Measurements from ENCODE around the gene PGF. TPM values are rescaled to one million over a fixed set of nuclear protein-coding genes. Genes with fewer than 3 reads are reported as not detected.

The PGF gene
- total RNA-seq, 5 donors from 2014 or later (not counting 1 experiment from before 2014, with no cell fraction given): 0.09 to 0.29 TPM; not detected in 3

DNA sequence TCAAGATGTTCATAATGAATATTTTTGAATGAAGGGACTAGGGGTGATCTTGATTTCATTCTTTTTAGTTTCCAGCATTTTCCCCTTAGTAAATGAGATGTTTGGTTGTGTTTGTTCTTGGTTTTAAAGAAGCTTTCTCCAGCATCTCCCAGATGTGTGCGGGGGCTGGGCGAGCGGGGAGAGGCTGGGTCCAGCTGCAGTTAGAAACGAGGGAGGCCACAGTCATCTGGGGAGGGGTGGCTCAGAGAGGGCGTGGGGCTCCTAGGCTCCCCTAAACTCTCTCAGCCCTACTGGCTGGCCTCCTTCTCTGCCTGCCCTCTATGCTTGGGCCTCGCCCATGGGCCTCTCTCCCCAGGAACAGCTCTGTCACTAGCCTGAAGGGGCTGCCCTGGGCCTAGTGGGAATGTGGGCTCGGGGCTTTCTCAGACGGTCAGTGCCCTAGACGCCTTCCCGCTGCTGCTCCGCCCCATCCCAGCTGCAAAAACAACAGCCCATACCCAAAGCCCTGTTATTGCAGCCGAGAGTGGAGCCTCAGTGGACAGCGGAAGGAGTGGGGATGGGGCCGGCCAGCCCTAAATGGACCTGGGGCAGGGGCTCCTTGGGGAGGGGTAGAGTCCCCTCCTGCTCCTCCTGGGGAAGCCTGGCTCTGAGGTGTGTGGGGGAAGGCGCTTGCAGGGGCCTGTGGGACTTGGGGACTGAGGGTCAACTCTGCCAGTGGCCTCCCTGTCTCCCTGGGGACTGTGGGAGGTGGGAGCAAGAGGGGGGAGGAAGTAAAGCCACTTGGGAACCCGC is 29.0 kb upstream of the PGF start:
- Mint-ChIP-seq H3K9me3 (no peaks in the 10 kb centered on the region), H3K36me3 (no peaks in the 10 kb centered on the region), H3K4me3 (no peak overlapping the region), H3K4me1 (no peaks in the 10 kb centered on the region), H3K27me3 (no peaks in the 10 kb centered on the region), H3K27ac (no peak overlapping the region)
- no peak overlapping the region for H3K27ac ChIP-seq (ENCODE audit: low read length)
- DNase-seq (no peak), ATAC-seq (replicated peaks in 1 of 4) (no peak)
- H3K4me3 ChIP-seq (ENCODE audit: control insufficient read depth in 1 of 2, extremely low read depth in 1 of 2, low read length in 1 of 2): no peak overlapping the region
- WGBS (ENCODE audit: insufficient coverage): 63% methylated on average over 3 of the region's 16 CpGs
- H3K4me1 ChIP-seq (ENCODE audit: control insufficient read depth in 1 of 2, extremely low read depth in 1 of 2, insufficient read depth in 2 of 2, low read length in 2 of 2): no peaks in the 10 kb centered on the region
- peaks cover 0 to 10% of the 10 kb centered on the region in 2 experiments for H3K27me3 ChIP-seq (replicated peaks in 1 of 2; ENCODE audit: control insufficient read depth in 2 of 2, extremely low read depth in 1 of 2, insufficient read depth in 2 of 2, low read length in 1 of 2)
- H3K9me3 ChIP-seq: no peaks in the 10 kb centered on the region
- CTCF ChIA-PET: interaction anchor here in 1 of 2 donors (0.6 kb wide), 2 partner anchors 16 to 40 kb away, joined by 3 to 5 read pairs; no protein-coding TSS in a partner anchor
- POLR2A ChIA-PET: interaction anchor here in 1 of 2 donors (0.6 kb wide), 1 partner anchor 44 kb away, joined by 8 read pairs; no protein-coding TSS in a partner anchor
- H3K36me3 ChIP-seq (ENCODE audit: control insufficient read depth in 2 of 2, extremely low read depth in 1 of 2, insufficient read depth in 1 of 2, low read length in 1 of 2): no peaks in the 10 kb centered on the region

DNA sequence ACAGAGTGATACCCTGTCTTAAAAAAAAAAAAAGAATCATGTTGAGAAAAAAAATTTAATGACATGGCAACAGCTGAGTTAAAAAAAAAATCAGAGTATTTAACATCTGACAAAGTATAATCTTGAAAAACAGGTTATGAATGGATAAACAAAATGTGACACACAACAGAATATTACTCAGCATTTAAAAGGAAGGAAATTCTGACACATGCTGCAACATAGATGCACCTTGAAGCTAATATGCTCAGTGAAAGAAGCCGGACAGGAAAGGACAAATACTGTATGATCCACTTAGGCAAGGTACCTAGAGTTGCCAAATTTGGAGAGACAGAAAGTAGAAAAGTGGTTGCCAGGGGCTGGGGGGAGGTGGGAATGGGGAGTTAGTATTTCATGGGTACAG is 27.9 kb upstream of the PGF start:
- Histone ChIP-seq H3K27me3 (replicated peaks in 1 of 2; ENCODE audit: control insufficient read depth in 2 of 2, extremely low read depth in 1 of 2, insufficient read depth in 2 of 2, low read length in 1 of 2) (peaks cover 0 to 11% of the 10 kb centered on the region in 2 experiments), H3K36me3 (ENCODE audit: control insufficient read depth in 2 of 2, extremely low read depth in 1 of 2, insufficient read depth in 1 of 2, low read length in 1 of 2) (no peaks in the 10 kb centered on the region), H3K9me3 (no peaks in the 10 kb centered on the region), H3K4me3 (ENCODE audit: control insufficient read depth in 1 of 2, extremely low read depth in 1 of 2, low read length in 1 of 2) (no peak overlapping the region), H3K4me1 (ENCODE audit: control insufficient read depth in 1 of 2, extremely low read depth in 1 of 2, insufficient read depth in 2 of 2, low read length in 2 of 2) (no peaks in the 10 kb centered on the region), H3K27ac (ENCODE audit: low read length) (no peak overlapping the region)
- POLR2A ChIA-PET: interaction anchor here in 1 of 2 donors (0.6 to 0.7 kb wide), 2 partner anchors 45 to 116 kb away, joined by 3 to 8 read pairs; no protein-coding TSS in a partner anchor
- H3K27me3 Mint-ChIP-seq: no peaks in the 10 kb centered on the region
- WGBS (ENCODE audit: insufficient coverage): 100% methylated on average over 1 of the region's 1 CpG
- no peaks in the 10 kb centered on the region for H3K36me3 Mint-ChIP-seq
- ATAC-seq (replicated peaks in 1 of 4) (no peak), DNase-seq (no peak)
- H3K9me3 Mint-ChIP-seq: no peaks in the 10 kb centered on the region
- CTCF ChIA-PET: no interaction called here
- H3K27ac Mint-ChIP-seq: no peak overlapping the region
- H3K4me1 Mint-ChIP-seq: no peaks in the 10 kb centered on the region
- no peak overlapping the region for H3K4me3 Mint-ChIP-seq

GRCh38 chr14:74982661-74983060 is 27.3 kb upstream of the PGF start:
- Histone ChIP-seq H3K27ac (ENCODE audit: low read length) (no peak overlapping the region), H3K9me3 (no peaks in the 10 kb centered on the region), H3K27me3 (replicated peaks in 1 of 2; ENCODE audit: control insufficient read depth in 2 of 2, extremely low read depth in 1 of 2, insufficient read depth in 2 of 2, low read length in 1 of 2) (peaks cover 0 to 11% of the 10 kb centered on the region in 2 experiments), H3K36me3 (ENCODE audit: control insufficient read depth in 2 of 2, extremely low read depth in 1 of 2, insufficient read depth in 1 of 2, low read length in 1 of 2) (no peaks in the 10 kb centered on the region), H3K4me3 (ENCODE audit: control insufficient read depth in 1 of 2, extremely low read depth in 1 of 2, low read length in 1 of 2) (no peak overlapping the region), H3K4me1 (ENCODE audit: control insufficient read depth in 1 of 2, extremely low read depth in 1 of 2, insufficient read depth in 2 of 2, low read length in 2 of 2) (no peaks in the 10 kb centered on the region)
- ATAC-seq (replicated peaks in 1 of 4) (no peak), DNase-seq (no peak)
- H3K27me3 Mint-ChIP-seq: no peaks in the 10 kb centered on the region
- no peaks in the 10 kb centered on the region for H3K36me3 Mint-ChIP-seq
- POLR2A ChIA-PET: interaction anchor here in 1 of 2 donors (0.7 kb wide), 1 partner anchor 115 kb away, joined by 3 read pairs; no protein-coding TSS in a partner anchor
- CTCF ChIA-PET: no interaction called here
- H3K27ac Mint-ChIP-seq: no peak overlapping the region
- H3K4me3 Mint-ChIP-seq: no peak overlapping the region
- no peaks in the 10 kb centered on the region for H3K9me3 Mint-ChIP-seq
- WGBS (ENCODE audit: insufficient coverage): 72% methylated on average over 3 of the region's 4 CpGs
- no peaks in the 10 kb centered on the region for H3K4me1 Mint-ChIP-seq

DNA sequence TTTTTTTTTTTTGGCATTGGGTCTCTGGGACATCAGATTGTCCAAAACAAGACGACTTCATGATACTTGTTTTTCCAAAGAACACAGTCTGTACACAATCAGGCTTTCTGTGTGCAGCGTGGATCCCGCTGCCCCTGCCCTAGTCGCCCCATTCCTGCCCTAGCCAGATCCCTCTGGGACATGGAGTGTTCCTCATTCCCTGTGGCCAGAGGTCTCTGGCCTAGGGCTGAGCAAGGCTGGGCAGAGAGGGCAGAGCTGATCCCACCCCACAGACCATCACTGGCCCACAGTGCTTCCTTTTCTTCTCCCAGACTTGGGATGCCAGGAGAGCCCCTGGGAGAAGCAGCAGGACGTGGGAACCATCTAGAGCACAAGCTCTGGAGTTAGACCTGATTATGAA is 26.4 kb upstream of the PGF start:
- H3K27me3 ChIP-seq (replicated peaks in 1 of 2; ENCODE audit: control insufficient read depth in 2 of 2, extremely low read depth in 1 of 2, insufficient read depth in 2 of 2, low read length in 1 of 2): peaks cover 0 to 11% of the 10 kb centered on the region in 2 experiments
- no peak overlapping the region for H3K27ac ChIP-seq (ENCODE audit: low read length)
- no peaks in the 10 kb centered on the region for H3K36me3 ChIP-seq (ENCODE audit: control insufficient read depth in 2 of 2, extremely low read depth in 1 of 2, insufficient read depth in 1 of 2, low read length in 1 of 2)
- no peaks in the 10 kb centered on the region for H3K4me1 ChIP-seq (ENCODE audit: control insufficient read depth in 1 of 2, extremely low read depth in 1 of 2, insufficient read depth in 2 of 2, low read length in 2 of 2)
- H3K4me3 ChIP-seq (ENCODE audit: control insufficient read depth in 1 of 2, extremely low read depth in 1 of 2, low read length in 1 of 2): no peak overlapping the region
- H3K36me3 Mint-ChIP-seq: no peaks in the 10 kb centered on the region
- no peaks in the 10 kb centered on the region for H3K9me3 ChIP-seq
- H3K27ac Mint-ChIP-seq: no peak overlapping the region
- CTCF ChIA-PET: no interaction called here
- no peak for DNase-seq
- POLR2A ChIA-PET: no interaction called here
- H3K9me3 Mint-ChIP-seq: no peaks in the 10 kb centered on the region
- no peak overlapping the region for H3K4me3 Mint-ChIP-seq
- H3K4me1 Mint-ChIP-seq: no peaks in the 10 kb centered on the region
- 60% methylated on average over 1 of the region's 5 CpGs for WGBS (ENCODE audit: insufficient coverage)
- no peaks in the 10 kb centered on the region for H3K27me3 Mint-ChIP-seq
- no peak for ATAC-seq (replicated peaks in 1 of 4)

- Mint-ChIP-seq H3K9me3 (no peaks in the 10 kb centered on the region), H3K27me3 (no peaks in the 10 kb centered on the region), H3K4me1 (no peaks in the 10 kb centered on the region), H3K4me3 (no peak overlapping the region), H3K36me3 (no peaks in the 10 kb centered on the region), H3K27ac (no peak overlapping the region)
- Histone ChIP-seq H3K9me3 (no peaks in the 10 kb centered on the region), H3K4me1 (ENCODE audit: control insufficient read depth in 1 of 2, extremely low read depth in 1 of 2, insufficient read depth in 2 of 2, low read length in 2 of 2) (no peaks in the 10 kb centered on the region), H3K27ac (ENCODE audit: low read length) (no peak overlapping the region), H3K27me3 (replicated peaks in 1 of 2; ENCODE audit: control insufficient read depth in 2 of 2, extremely low read depth in 1 of 2, insufficient read depth in 2 of 2, low read length in 1 of 2) (peaks cover 0 to 11% of the 10 kb centered on the region in 2 experiments), H3K4me3 (ENCODE audit: control insufficient read depth in 1 of 2, extremely low read depth in 1 of 2, low read length in 1 of 2) (no peak overlapping the region), H3K36me3 (ENCODE audit: control insufficient read depth in 2 of 2, extremely low read depth in 1 of 2, insufficient read depth in 1 of 2, low read length in 1 of 2) (no peaks in the 10 kb centered on the region)
- CTCF ChIA-PET: no interaction called here
- ATAC-seq (replicated peaks in 1 of 4) (no peak), DNase-seq (no peak)
- POLR2A ChIA-PET: no interaction called here
- WGBS (ENCODE audit: insufficient coverage): 80% methylated on average over 9 of the region's 9 CpGs
Observed at GRCh38 chr14:74981462-74981782, 26.0 kb upstream of the PGF start.

DNA sequence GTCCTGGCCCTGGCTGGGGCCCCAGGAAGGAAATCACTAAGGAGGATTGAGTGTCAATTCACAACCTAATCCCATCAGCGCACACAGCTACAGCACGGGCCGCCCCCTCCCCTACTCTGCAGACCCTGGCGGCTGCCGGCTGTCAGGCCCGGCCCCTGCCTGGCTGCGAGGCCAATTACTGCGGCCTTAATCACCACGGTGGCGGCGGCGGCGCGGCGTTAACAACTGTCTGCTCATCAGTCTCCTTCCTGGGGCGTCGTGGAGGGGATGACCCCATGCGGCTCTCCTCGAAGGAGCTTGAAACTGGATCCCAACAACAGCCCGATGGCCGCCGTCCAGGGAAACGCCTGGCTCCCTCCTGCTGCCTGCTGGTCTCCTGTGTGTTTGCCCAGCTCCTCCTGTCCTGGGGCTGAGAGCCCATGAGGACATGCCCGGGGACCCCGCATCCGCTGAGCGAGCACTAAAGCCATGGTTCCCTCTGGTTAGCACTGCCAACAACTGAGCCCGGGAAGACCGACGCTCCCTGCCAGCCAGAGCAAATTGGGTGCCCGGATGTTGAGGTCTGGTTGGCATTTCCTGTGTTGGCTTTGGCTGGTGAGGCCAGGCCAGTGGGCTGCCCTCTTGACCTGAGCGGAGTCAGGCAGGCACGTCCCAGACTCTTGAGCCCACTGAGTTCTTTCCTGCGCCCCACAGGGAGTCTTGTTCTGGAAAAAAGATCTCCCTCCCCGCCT is 25.5 kb upstream of the PGF start:
- ChIA-PET POLR2A (no interaction called here), CTCF (no interaction called here)
- ATAC-seq (replicated peaks in 1 of 4) (no peak), DNase-seq (no peak)
- Histone ChIP-seq H3K36me3 (ENCODE audit: control insufficient read depth in 2 of 2, extremely low read depth in 1 of 2, insufficient read depth in 1 of 2, low read length in 1 of 2) (no peaks in the 10 kb centered on the region), H3K4me1 (ENCODE audit: control insufficient read depth in 1 of 2, extremely low read depth in 1 of 2, insufficient read depth in 2 of 2, low read length in 2 of 2) (no peaks in the 10 kb centered on the region), H3K4me3 (ENCODE audit: control insufficient read depth in 1 of 2, extremely low read depth in 1 of 2, low read length in 1 of 2) (no peak overlapping the region), H3K27ac (ENCODE audit: low read length) (no peak overlapping the region), H3K9me3 (no peaks in the 10 kb centered on the region), H3K27me3 (replicated peaks in 1 of 2; ENCODE audit: control insufficient read depth in 2 of 2, extremely low read depth in 1 of 2, insufficient read depth in 2 of 2, low read length in 1 of 2) (peaks cover 0 to 11% of the 10 kb centered on the region in 2 experiments)
- H3K4me3 Mint-ChIP-seq: no peak overlapping the region
- no peaks in the 10 kb centered on the region for H3K9me3 Mint-ChIP-seq
- 87% methylated on average over 32 of the region's 35 CpGs for WGBS (ENCODE audit: insufficient coverage)
- H3K27me3 Mint-ChIP-seq: no peaks in the 10 kb centered on the region
- no peaks in the 10 kb centered on the region for H3K4me1 Mint-ChIP-seq
- no peak overlapping the region for H3K27ac Mint-ChIP-seq
- H3K36me3 Mint-ChIP-seq: no peaks in the 10 kb centered on the region

Measured in T-cell (primary cell).